Liver (tissue), 9 donors: Measurements from ENCODE around the gene DPP6. TPM values are rescaled to one million over a fixed set of nuclear protein-coding genes. Genes with fewer than 3 reads are reported as not detected.
"Not testable (repeated sequence)": the region's sequence is repeated elsewhere in the genome, so short reads cannot be mapped to it uniquely, and the experiment has no call there.

Experiments
- DNase-seq: peaks from one replicate; pipeline ENCODE4 v3.0.0-alpha.2; 2017; ENCODE audit warnings: low spot score
- H3K27ac ChIP-seq, 2 donors: one replicate each; pipeline ENCODE4 v1.7.0; 2013; ENCODE audit warnings: inconsistent platforms in 2 of 2, low read length in 2 of 2, control low read depth in 1 of 2, low read depth in 1 of 2, mild to moderate bottlenecking in 1 of 2
- H3K27me3 ChIP-seq, 4 donors: one replicate each; pipeline versions ENCODE4 v1.6.1 to v1.7.0; 2013; ENCODE audit warnings: low read length in 3 of 4, inconsistent platforms in 1 of 4, mild to moderate bottlenecking in 1 of 4, moderate library complexity in 1 of 4; ENCODE audit not compliant: control insufficient read depth in 4 of 4, insufficient read depth in 4 of 4
- H3K36me3 ChIP-seq, 4 donors: one replicate each; pipeline versions ENCODE4 v1.6.1 to v1.7.0; 2013; ENCODE audit warnings: low read length in 3 of 4, mild to moderate bottlenecking in 3 of 4, low read depth in 1 of 4, moderate library complexity in 1 of 4; ENCODE audit not compliant: control insufficient read depth in 4 of 4, insufficient read depth in 3 of 4
- H3K4me1 ChIP-seq, 4 donors: one replicate each; pipeline versions ENCODE4 v1.6.1 to v1.7.0; 2013; ENCODE audit warnings: low read length in 3 of 4, mild to moderate bottlenecking in 3 of 4, moderate library complexity in 1 of 4; ENCODE audit not compliant: control insufficient read depth in 4 of 4, insufficient read depth in 4 of 4
- H3K4me3 ChIP-seq, 3 donors: one replicate each; pipeline versions ENCODE4 v1.6.1 to v1.7.0; 2013; ENCODE audit warnings: low read length in 3 of 3, control low read depth in 1 of 3, low read depth in 1 of 3, mild to moderate bottlenecking in 1 of 3
- H3K9ac ChIP-seq, 2 donors: one replicate each; pipeline ENCODE4 v1.7.0; 2013; ENCODE audit warnings: low read length in 2 of 2, mild to moderate bottlenecking in 2 of 2, moderate library complexity in 2 of 2, control low read depth in 1 of 2, low read depth in 1 of 2
- H3K9me3 ChIP-seq, 4 donors: one replicate each; pipeline versions ENCODE4 v1.6.1 to v1.7.0; 2013; ENCODE audit warnings: low read length in 3 of 4; ENCODE audit not compliant: control insufficient read depth in 4 of 4
- WGBS: extraction: QIAGEN DNeasy Blood & Tissue Kit; methylation state at CpG from one replicate; pipeline ENCODE4 v1.1.7; 2013; 5-methylcytosine and 5-hydroxymethylcytosine counted together
- polyA plus RNA-seq, 2 donors: library from polyadenylated mRNA; stranded (reverse) in 1 of 2; unstranded in 1 of 2; fragments of 200-250 nt in 1 of 2; fragments of >200 nt in 1 of 2; fragmentation: Nextera tagmentation in 1 of 2; extraction: Ambion mirVana in 1 of 2; gene quantifications; one replicate each; pipeline versions ENCODE4 v1.2.1 to v1.2.3, GENCODE V29; 2013 to 2015
- total RNA-seq, 2 donors: library from RNA; depleted of rRNA; stranded (reverse); fragments of >200 nt; gene quantifications; one replicate each; pipeline ENCODE4 v1.2.3, GENCODE V29; 2014
- donor health status: healthy.
- donor health status: healthy.
- donor health status: healthy.
- donor health status: healthy.
- donor health status: healthy.

The DPP6 gene
- total and polyA plus RNA-seq, 4 donors = 0.01 TPM; not detected in 3

GRCh38 chr7:154039466-154040165 is 12.6 kb upstream of the DPP6 start:
- H3K9me3 ChIP-seq, H3K36me3 ChIP-seq, H3K4me3 ChIP-seq, H3K9ac ChIP-seq, DNase-seq, H3K27ac ChIP-seq, H3K4me1 ChIP-seq, H3K27me3 ChIP-seq: not testable (repeated sequence)
- 2% methylated on average over 7 of the region's 13 CpGs for WGBS

- WGBS = 77% methylated on average over 5 of the region's 5 CpGs
- H3K4me3 ChIP-seq = not testable (repeated sequence)
These were observed 1.8 kb upstream of the DPP6 start for GRCh38 chr7:154050394-154050793.

GRCh38 chr7:154051006-154051642 is 1.1 kb upstream of the DPP6 start:
- H3K9me3 ChIP-seq, H3K36me3 ChIP-seq, H3K27me3 ChIP-seq, H3K4me3 ChIP-seq, DNase-seq, H3K9ac ChIP-seq, H3K27ac ChIP-seq, H3K4me1 ChIP-seq: not testable (repeated sequence)
- 15% methylated on average over 16 of the region's 42 CpGs for WGBS

More at GRCh38 chr7:154050394-154050793, 1.8 kb upstream of the DPP6 start:
- H3K36me3 ChIP-seq, H3K9me3 ChIP-seq, H3K9ac ChIP-seq, H3K27me3 ChIP-seq, DNase-seq, H3K27ac ChIP-seq, H3K4me1 ChIP-seq: not testable (repeated sequence)

- H3K9ac ChIP-seq, DNase-seq: not testable (repeated sequence)
These were observed 493 bp downstream of the DPP6 start for GRCh38 chr7:154052530-154053252.

GRCh38 chr7:154053466-154054312 is 1.5 kb downstream of the DPP6 start:
- not testable (repeated sequence) for H3K36me3 ChIP-seq, H3K9me3 ChIP-seq, H3K9ac ChIP-seq, H3K27me3 ChIP-seq, H3K27ac ChIP-seq, H3K4me3 ChIP-seq, DNase-seq, H3K4me1 ChIP-seq
- WGBS = 27% methylated on average over 11 of the region's 16 CpGs

More at GRCh38 chr7:154052530-154053252, 493 bp downstream of the DPP6 start:
- not testable (repeated sequence) for H3K27me3 ChIP-seq, H3K27ac ChIP-seq, H3K4me1 ChIP-seq, H3K4me3 ChIP-seq, H3K9me3 ChIP-seq, H3K36me3 ChIP-seq
- 3% methylated on average over 80 of the region's 83 CpGs for WGBS

GRCh38 chr7:154054664-154055063 is 2.5 kb downstream of the DPP6 start:
- H3K4me1 ChIP-seq, H3K36me3 ChIP-seq, H3K4me3 ChIP-seq, H3K9ac ChIP-seq, H3K27me3 ChIP-seq, DNase-seq, H3K27ac ChIP-seq, H3K9me3 ChIP-seq: not testable (repeated sequence)
- 18% methylated on average over 1 of the region's 2 CpGs for WGBS
